GM12801 (cell line): ENCODE measurements around the gene TAL1.

Experiments
- CTCF ChIP-seq: IDR thresholded peaks from one replicate; pipeline ENCODE4 v1.5.1; 2011; ENCODE audit warnings: control low read depth; ENCODE audit not compliant: insufficient read length; ENCODE audit errors: extremely low read depth

Gene TAL1

GRCh38 chr1:47181095-47181954 is 50.7 kb downstream of the TAL1 start:
- TF ChIP-seq CTCF: no peak

DNA sequence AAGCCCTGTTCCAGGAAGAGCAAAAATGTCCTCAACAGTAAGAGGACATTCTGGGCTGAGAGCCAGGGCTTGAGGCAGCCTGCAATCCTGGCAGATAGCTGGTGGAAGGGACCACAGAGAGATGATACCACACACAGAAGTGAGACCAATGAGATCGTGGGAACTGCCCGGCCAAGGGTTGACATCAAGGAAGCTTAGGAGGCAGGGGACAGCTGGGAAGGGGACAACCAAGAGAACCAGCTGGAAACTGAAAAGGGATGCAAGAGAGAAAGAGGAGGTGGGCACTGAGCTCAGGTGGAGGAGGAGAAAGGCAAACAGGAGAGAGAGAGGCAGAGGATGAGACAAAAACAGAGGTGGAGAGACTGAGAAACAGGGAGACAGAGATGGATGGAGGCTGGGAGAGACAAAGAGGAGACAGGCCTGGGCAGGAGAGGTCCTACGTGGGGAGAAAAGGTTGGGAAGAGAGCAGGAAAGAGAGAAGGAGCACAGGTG is 51.4 kb downstream of the TAL1 start:
- no peak for TF ChIP-seq CTCF

- no peak for TF ChIP-seq CTCF
Observed at GRCh38 chr1:47179988-47180563, 51.9 kb downstream of the TAL1 start.

DNA sequence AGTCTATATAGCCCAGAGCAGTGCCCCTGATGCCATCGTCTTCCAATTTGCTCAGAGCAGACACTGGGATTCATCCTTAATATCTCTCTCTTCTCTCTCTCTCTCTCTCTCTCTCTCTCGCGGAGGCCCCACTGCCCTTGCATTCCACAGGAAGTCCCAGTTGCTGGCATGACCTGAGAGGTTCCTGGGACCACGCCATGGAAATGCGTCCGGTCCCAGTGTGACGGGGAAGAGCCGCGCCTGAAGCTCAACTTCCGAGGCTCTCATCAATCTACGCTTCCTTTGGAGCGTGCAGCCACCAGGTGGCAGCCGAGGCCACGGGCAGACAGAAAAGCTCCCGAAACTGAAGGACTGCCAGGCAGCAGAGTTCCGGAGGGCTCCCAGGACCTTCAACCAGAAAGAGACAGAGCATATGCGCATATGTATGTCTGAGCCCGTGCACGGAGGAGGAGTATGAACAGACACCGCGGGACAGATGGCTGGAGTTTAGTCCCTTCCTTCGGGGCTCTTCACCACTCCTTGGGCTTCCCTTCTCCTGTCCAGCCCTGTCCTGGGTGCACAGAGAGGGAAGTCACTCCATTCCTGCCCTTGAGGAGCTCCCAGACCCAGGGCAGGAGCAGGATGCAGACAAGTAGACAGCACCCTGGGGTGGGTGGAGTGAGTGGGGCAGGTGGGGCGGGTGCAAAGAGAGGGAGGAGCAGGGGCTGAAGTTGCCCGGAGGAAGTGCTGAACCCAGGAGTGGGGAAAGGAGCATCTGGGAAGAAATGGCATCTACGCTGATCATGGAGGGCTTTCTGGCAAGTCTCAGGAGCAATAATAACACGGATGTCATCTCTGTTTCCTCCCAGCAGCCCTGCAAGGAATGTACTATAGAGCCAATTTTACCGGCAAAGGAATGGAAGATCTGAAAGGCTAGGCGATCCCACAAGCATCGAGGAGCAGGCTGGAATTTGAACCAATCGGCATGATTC is 52.7 kb downstream of the TAL1 start:
- peak; percentile 78 for TF ChIP-seq CTCF

DNA sequence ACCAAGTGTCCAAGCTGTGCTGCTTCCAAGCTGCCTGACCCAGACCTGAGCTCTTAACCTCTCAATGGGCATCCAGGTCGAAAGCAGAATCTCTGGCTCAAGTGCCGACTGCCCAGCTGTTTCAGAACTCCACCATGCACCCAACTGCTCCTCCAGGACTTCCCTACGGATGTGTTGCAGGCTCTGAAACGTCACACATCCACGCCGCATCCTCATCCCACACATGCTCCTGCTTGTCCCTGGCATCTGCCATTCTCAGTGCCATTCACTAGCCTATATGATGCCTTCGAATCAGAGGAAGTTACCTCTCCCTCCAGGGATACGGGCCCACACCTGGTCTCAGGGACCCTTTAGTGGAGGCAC is 53.4 kb downstream of the TAL1 start:
- no peak for TF ChIP-seq CTCF

GRCh38 chr1:47178020-47178419 is 54.0 kb downstream of the TAL1 start:
- TF ChIP-seq CTCF: no peak
